ENCODE data around the gene KANSL1L. TPM values are rescaled to one million over a fixed set of nuclear protein-coding genes. Genes with fewer than 3 reads are reported as not detected.

The KANSL1L gene
- polyA plus RNA-seq, 1 experiment: 2.8 TPM

DNA sequence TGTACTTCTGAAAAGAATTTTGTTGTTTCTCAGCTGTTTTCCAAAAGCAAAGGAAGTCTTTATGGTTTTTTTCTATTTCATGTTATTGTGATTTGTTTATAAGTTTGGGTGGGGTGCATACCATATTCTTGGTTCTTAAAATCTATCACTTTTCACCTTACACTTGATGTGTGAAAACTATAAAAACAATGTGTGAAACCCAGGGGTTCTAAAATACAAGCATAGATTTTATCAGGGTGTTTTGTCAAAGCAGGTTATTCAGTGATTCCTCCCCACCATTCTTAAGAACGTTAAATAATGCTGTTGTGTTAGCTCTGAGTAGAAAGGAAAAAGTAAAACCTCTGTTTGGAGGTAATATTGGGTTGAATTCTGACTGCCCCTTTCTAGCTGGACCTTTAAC lies 151.1 kb downstream of the KANSL1L start:
- CTCF ChIA-PET: interaction anchor here (1.0 kb wide), 1 partner anchor 10 kb away, joined by 4 read pairs; no protein-coding TSS in a partner anchor
- H3K36me3 ChIP-seq (ENCODE audit: control insufficient read depth, insufficient read depth, low read length): no peaks in the 10 kb centered on the region; the same call in none of the 2 replicates
- no peak for DNase-seq (ENCODE audit: low read depth)
- H3K27me3 ChIP-seq (ENCODE audit: control insufficient read depth, insufficient read depth, low read length): no peaks in the 10 kb centered on the region
- POLR2A ChIA-PET: no interaction called here
- no peak overlapping the region for H3K4me3 ChIP-seq (ENCODE audit: low read depth, low read length)
- TF ChIP-seq CTCF (IDR thresholded peaks at IDR 0.05; ENCODE audit: insufficient read depth, low read depth, low read length): no peak

DNA sequence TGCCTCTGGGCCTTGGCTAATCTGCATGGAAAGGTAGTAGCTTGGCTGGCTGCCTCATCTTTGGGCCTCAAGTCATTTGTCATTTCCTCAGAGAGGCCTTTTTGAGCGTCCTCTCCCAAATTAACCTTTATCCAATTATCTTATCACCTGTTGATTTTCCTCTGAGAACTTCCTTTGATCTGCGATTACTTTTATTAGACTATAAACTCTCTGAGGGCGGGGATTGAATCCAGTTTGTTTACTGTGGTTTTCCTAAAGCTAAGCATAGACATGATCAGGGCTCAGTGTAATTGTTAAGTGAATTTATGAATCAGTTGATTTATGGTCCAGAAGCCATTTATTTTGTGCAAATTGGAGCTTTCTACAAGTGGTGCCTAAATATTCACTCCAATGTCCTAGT lies 161.3 kb downstream of the KANSL1L start:
- no peaks in the 10 kb centered on the region for H3K27me3 ChIP-seq (ENCODE audit: control insufficient read depth, insufficient read depth, low read length)
- ChIA-PET POLR2A (no interaction called here), CTCF (interaction anchor here (1.3 kb wide), 1 partner anchor 10 kb away, joined by 4 read pairs; no protein-coding TSS in a partner anchor)
- H3K4me3 ChIP-seq (ENCODE audit: low read depth, low read length): no peak overlapping the region
- no peak for TF ChIP-seq CTCF (IDR thresholded peaks at IDR 0.05; ENCODE audit: insufficient read depth, low read depth, low read length)
- no peak for DNase-seq (ENCODE audit: low read depth)
- peaks cover 2% of the 10 kb centered on the region; the same call in 1 of the 2 replicates for H3K36me3 ChIP-seq (ENCODE audit: control insufficient read depth, insufficient read depth, low read length)

GRCh38 chr2:210009126-210009525 lies 162.1 kb downstream of the KANSL1L start:
- peaks cover 2% of the 10 kb centered on the region; the same call in 1 of the 2 replicates for H3K36me3 ChIP-seq (ENCODE audit: control insufficient read depth, insufficient read depth, low read length)
- H3K27me3 ChIP-seq (ENCODE audit: control insufficient read depth, insufficient read depth, low read length): no peaks in the 10 kb centered on the region
- ChIA-PET POLR2A (no interaction called here), CTCF (no interaction called here)
- TF ChIP-seq CTCF (IDR thresholded peaks at IDR 0.05; ENCODE audit: insufficient read depth, low read depth, low read length): no peak
- DNase-seq (ENCODE audit: low read depth): no peak
- H3K4me3 ChIP-seq (ENCODE audit: low read depth, low read length): no peak overlapping the region

- Histone ChIP-seq H3K36me3 (ENCODE audit: control insufficient read depth, insufficient read depth, low read length) (peaks cover 2% of the 10 kb centered on the region; the same call in 1 of the 2 replicates), H3K4me3 (ENCODE audit: low read depth, low read length) (no peak overlapping the region), H3K27me3 (ENCODE audit: control insufficient read depth, insufficient read depth, low read length) (no peaks in the 10 kb centered on the region)
- TF ChIP-seq CTCF (IDR thresholded peaks at IDR 0.05; ENCODE audit: insufficient read depth, low read depth, low read length): no peak
- ChIA-PET CTCF (no interaction called here), POLR2A (no interaction called here)
- DNase-seq (ENCODE audit: low read depth): no peak
Measured at GRCh38 chr2:210007895-210008294, 163.3 kb downstream of the KANSL1L start.

DNA sequence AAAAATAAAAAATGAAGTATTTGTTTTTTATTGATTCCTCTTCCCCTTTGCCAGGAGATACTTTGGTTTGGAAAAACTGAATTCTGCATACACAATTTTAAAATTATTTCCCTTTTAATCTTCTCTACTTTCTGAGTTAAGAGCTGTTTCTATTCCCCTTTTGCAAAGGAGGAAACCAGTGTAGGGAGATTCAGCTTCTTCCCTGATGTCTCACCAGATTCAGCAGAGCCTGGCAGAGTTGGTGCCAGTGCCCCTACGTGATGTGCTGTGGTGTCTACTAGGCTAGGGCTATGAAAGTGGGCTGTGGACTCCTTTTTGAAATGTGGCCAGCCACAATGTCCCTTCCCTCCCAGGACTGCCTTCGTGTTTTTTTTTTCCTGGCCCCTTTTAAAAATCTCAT lies 166.3 kb downstream of the KANSL1L start:
- DNase-seq (ENCODE audit: low read depth): no peak
- H3K4me3 ChIP-seq (ENCODE audit: low read depth, low read length): no peak overlapping the region
- TF ChIP-seq CTCF (IDR thresholded peaks at IDR 0.05; ENCODE audit: insufficient read depth, low read depth, low read length): no peak
- H3K36me3 ChIP-seq (ENCODE audit: control insufficient read depth, insufficient read depth, low read length): no peaks in the 10 kb centered on the region
- H3K27me3 ChIP-seq (ENCODE audit: control insufficient read depth, insufficient read depth, low read length): no peaks in the 10 kb centered on the region
- CTCF ChIA-PET: interaction anchor here (1.4 kb wide), 1 partner anchor 191 kb away, joined by 4 read pairs; no protein-coding TSS in a partner anchor
- POLR2A ChIA-PET: no interaction called here
